HG03025 (cell line): ENCODE data around the gene FAM13A.

Experiments used
- ATAC-seq: cut with Tn5 transposase; IDR thresholded peaks from one replicate; pipeline ENCODE4 v1.9.1; 2021; ENCODE audit warnings: mild to moderate bottlenecking, moderate library complexity; ENCODE audit not compliant: unreplicated experiment, low FRiP score

FAM13A gene

GRCh38 chr4:88792821-88793220, 264.2 kb downstream of the FAM13A start:
- no peak for ATAC-seq

- ATAC-seq, result peak; percentile 81
Observed at GRCh38 chr4:88792268-88792781, 264.7 kb downstream of the FAM13A start.

GRCh38 chr4:88791274-88791673, 265.7 kb downstream of the FAM13A start:
- ATAC-seq, result no peak

GRCh38 chr4:88788895-88789294, 268.1 kb downstream of the FAM13A start:
- ATAC-seq, result no peak

- ATAC-seq, result no peak
Observed at GRCh38 chr4:88788424-88788823, 268.6 kb downstream of the FAM13A start.

GRCh38 chr4:88786011-88786410, 271.0 kb downstream of the FAM13A start:
- no peak for ATAC-seq

GRCh38 chr4:88780389-88780788, 276.6 kb downstream of the FAM13A start:
- no peak for ATAC-seq

GRCh38 chr4:88779431-88779830, 277.6 kb downstream of the FAM13A start:
- ATAC-seq, result no peak

- peak; percentile 64 for ATAC-seq
Observed at GRCh38 chr4:88775529-88775928, 281.5 kb downstream of the FAM13A start.

GRCh38 chr4:88775026-88775425, 282.0 kb downstream of the FAM13A start:
- ATAC-seq, result no peak

- no peak for ATAC-seq
Observed at GRCh38 chr4:88771883-88772450, 285.0 kb downstream of the FAM13A start.

- ATAC-seq, result no peak
Observed at GRCh38 chr4:88765729-88766128, 291.3 kb downstream of the FAM13A start.

- no peak for ATAC-seq
Observed at GRCh38 chr4:88763075-88763474, 293.9 kb downstream of the FAM13A start.

GRCh38 chr4:88761861-88762523, 295.0 kb downstream of the FAM13A start:
- no peak for ATAC-seq

GRCh38 chr4:88761342-88761741, 295.6 kb downstream of the FAM13A start:
- ATAC-seq, result no peak

GRCh38 chr4:88759895-88760290, 297.1 kb downstream of the FAM13A start:
- ATAC-seq, result no peak

- ATAC-seq, result no peak
Observed at GRCh38 chr4:88759039-88759894, 297.7 kb downstream of the FAM13A start.

- no peak for ATAC-seq
Observed at GRCh38 chr4:88758264-88758663, 298.7 kb downstream of the FAM13A start.

- ATAC-seq, result no peak
Observed at GRCh38 chr4:88757776-88758175, 299.2 kb downstream of the FAM13A start.

GRCh38 chr4:88757067-88757466, 299.9 kb downstream of the FAM13A start:
- ATAC-seq, result no peak

- no peak for ATAC-seq
Observed at GRCh38 chr4:88756149-88756548, 300.8 kb downstream of the FAM13A start.
